Right lobe of liver (tissue), 4 donors: ENCODE data around the gene COL23A1.

Experiments
- CTCF ChIP-seq, 4 donors: fragments of 200-600 bp in 3 of 4; fragments of 450-650 bp in 1 of 4; IDR thresholded peaks; one replicate each; pipeline versions ENCODE4 v1.5.1 to v1.8.0; 2016 to 2022; ENCODE audit warnings: antibody characterized with exemption in 4 of 4, mild to moderate bottlenecking in 2 of 4
- POLR2A ChIP-seq: fragments of 450-650 bp; IDR thresholded peaks from one replicate; pipeline ENCODE4 v1.6.1; 2017; ENCODE audit warnings: antibody characterized with exemption, mild to moderate bottlenecking
- donor health status: DM: no; HTN: no; CAD: no.
- donor health status: DM: no; HTN: no; CAD: no.
- donor health status: DM: no; HTN: yes; CAD: no.

GRCh38 chr5:178293400-178293799 lies 296.8 kb downstream of the COL23A1 start:
- TF ChIP-seq CTCF (IDR thresholded peaks at IDR 0.05) (no peak), POLR2A (no peak)
